Lower lobe of right lung (tissue), 2 donors: ENCODE measurements around the gene NCKAP5L. TPM values are rescaled to one million over a fixed set of nuclear protein-coding genes. Genes with fewer than 3 reads are reported as not detected.
"Not testable (repeated sequence)": the region's sequence is repeated elsewhere in the genome, so short reads cannot be mapped to it uniquely, and the experiment has no call there.

Source experiments
- ATAC-seq, 2 donors: fragments of 200-7000 bp; cut with Tn5 transposase; one replicate each; pipeline ENCODE4 v1.9.1; 2020 to 2022; ENCODE audit warnings: mild to moderate bottlenecking in 2 of 2, moderate library complexity in 2 of 2
- DNase-seq: peaks from one replicate; pipeline ENCODE4 v3.0.0-alpha.2; 2020
- H3K27ac ChIP-seq: fragments of 200-600 bp; one replicate; pipeline ENCODE4 v1.8.0; 2022
- H3K27me3 ChIP-seq: fragments of 200-600 bp; one replicate; pipeline ENCODE4 v1.8.0; 2022; ENCODE audit warnings: low read depth
- H3K36me3 ChIP-seq: fragments of 200-600 bp; one replicate; pipeline ENCODE4 v1.8.0; 2022; ENCODE audit warnings: mild to moderate bottlenecking
- H3K4me1 ChIP-seq: fragments of 200-600 bp; one replicate; pipeline ENCODE4 v1.8.0; 2022
- H3K4me3 ChIP-seq: fragments of 200-600 bp; one replicate; pipeline ENCODE4 v1.8.0; 2022; ENCODE audit warnings: mild to moderate bottlenecking
- H3K9me3 ChIP-seq: fragments of 200-600 bp; one replicate; pipeline ENCODE4 v1.8.0; 2022
- CTCF ChIP-seq: fragments of 200-600 bp; IDR thresholded peaks from one replicate; pipeline ENCODE4 v1.8.0; 2022; ENCODE audit warnings: antibody characterized with exemption, mild to moderate bottlenecking
- intact Hi-C: fragments of 100-400 bp; cut with DNase I; formaldehyde crosslinking; loops from one replicate; pipeline ENCODE4 v1.11.0; 2022
- total RNA-seq: library from RNA; stranded (reverse); fragmentation: NEBNext Ultra II Directional; extraction: Animal tissue kit (Norgen Biotek cat#: 25700); gene quantifications from one replicate; pipeline ENCODE4 v1.2.1, GENCODE V29; 2021
- donor health status: DM: no; HTN: yes; CAD: no; lungs with severe emphysema.

The NCKAP5L gene
- total RNA-seq, 1 donor from 2014 or later, result 24.5 TPM

- H3K4me3 ChIP-seq, result no peak overlapping the region
- no peaks in the 10 kb centered on the region for H3K36me3 ChIP-seq
- DNase-seq (peak; percentile 73), ATAC-seq (peak; percentile 76 to 79)
- TF ChIP-seq CTCF, result peak; percentile 85
- no peaks in the 10 kb centered on the region for H3K27me3 ChIP-seq
- intact Hi-C loops, result no loop called here
- H3K27ac ChIP-seq, result no peak overlapping the region
- H3K9me3 ChIP-seq, result no peaks in the 10 kb centered on the region
- H3K4me1 ChIP-seq, result no peaks in the 10 kb centered on the region
Measured at GRCh38 chr12:49777800-49778748, 50.1 kb downstream of the NCKAP5L start.

GRCh38 chr12:49777341-49777740 lies 50.9 kb downstream of the NCKAP5L start:
- Histone ChIP-seq H3K27me3 (no peaks in the 10 kb centered on the region), H3K27ac (no peak overlapping the region), H3K4me1 (no peaks in the 10 kb centered on the region), H3K36me3 (no peaks in the 10 kb centered on the region), H3K9me3 (no peaks in the 10 kb centered on the region), H3K4me3 (no peak overlapping the region)
- no peak for DNase-seq
- ATAC-seq, result no peak
- intact Hi-C loops, result no loop called here
- no peak for TF ChIP-seq CTCF

GRCh38 chr12:49776858-49777257 lies 51.4 kb downstream of the NCKAP5L start:
- no peaks in the 10 kb centered on the region for H3K9me3 ChIP-seq
- no peaks in the 10 kb centered on the region for H3K27me3 ChIP-seq
- H3K36me3 ChIP-seq, result no peaks in the 10 kb centered on the region
- intact Hi-C loops, result no loop called here
- no peak for TF ChIP-seq CTCF
- H3K4me1 ChIP-seq, result no peaks in the 10 kb centered on the region
- DNase-seq (no peak), ATAC-seq (no peak)
- no peak overlapping the region for H3K4me3 ChIP-seq
- no peak overlapping the region for H3K27ac ChIP-seq

GRCh38 chr12:49776413-49776812 lies 51.8 kb downstream of the NCKAP5L start:
- H3K4me1 ChIP-seq, result no peaks in the 10 kb centered on the region
- peak; percentile 80 for DNase-seq
- TF ChIP-seq CTCF, result peak; percentile 81
- H3K9me3 ChIP-seq, result no peaks in the 10 kb centered on the region
- ATAC-seq, result peak; percentile 89 to 90
- no peak overlapping the region for H3K27ac ChIP-seq
- H3K36me3 ChIP-seq, result no peaks in the 10 kb centered on the region
- intact Hi-C loops, result no loop called here
- H3K27me3 ChIP-seq, result no peaks in the 10 kb centered on the region
- no peak overlapping the region for H3K4me3 ChIP-seq

- H3K27me3 ChIP-seq, H3K4me3 ChIP-seq, intact Hi-C loops, DNase-seq, H3K27ac ChIP-seq, H3K36me3 ChIP-seq, H3K9me3 ChIP-seq, H3K4me1 ChIP-seq, ATAC-seq: not testable (repeated sequence)
Measured at GRCh38 chr12:49773102-49773501, 55.1 kb downstream of the NCKAP5L start.

GRCh38 chr12:49767333-49767732 lies 60.9 kb downstream of the NCKAP5L start:
- ATAC-seq (peak in 1 of 2 donors; percentile 15), DNase-seq (no peak)
- Histone ChIP-seq H3K4me3 (no peak overlapping the region), H3K4me1 (peaks cover 12% of the 10 kb centered on the region), H3K36me3 (peaks cover 30% of the 10 kb centered on the region), H3K9me3 (no peaks in the 10 kb centered on the region), H3K27me3 (no peaks in the 10 kb centered on the region), H3K27ac (no peak overlapping the region)
- TF ChIP-seq CTCF, result no peak
- intact Hi-C loops, result no loop called here
